SH-SY5Y (cell line): ENCODE data around the gene STK11.

Experiments used
- GATA2 ChIP-seq: IDR thresholded peaks from 2 replicates; pipeline ENCODE4 v1.6.1; 2011; ENCODE audit warnings: mild to moderate bottlenecking, low read depth, low read length
- GATA3 ChIP-seq: IDR thresholded peaks from 2 replicates; pipeline ENCODE4 v1.6.1; 2011; ENCODE audit warnings: low read depth, mild to moderate bottlenecking, low read length, moderate library complexity

DNA sequence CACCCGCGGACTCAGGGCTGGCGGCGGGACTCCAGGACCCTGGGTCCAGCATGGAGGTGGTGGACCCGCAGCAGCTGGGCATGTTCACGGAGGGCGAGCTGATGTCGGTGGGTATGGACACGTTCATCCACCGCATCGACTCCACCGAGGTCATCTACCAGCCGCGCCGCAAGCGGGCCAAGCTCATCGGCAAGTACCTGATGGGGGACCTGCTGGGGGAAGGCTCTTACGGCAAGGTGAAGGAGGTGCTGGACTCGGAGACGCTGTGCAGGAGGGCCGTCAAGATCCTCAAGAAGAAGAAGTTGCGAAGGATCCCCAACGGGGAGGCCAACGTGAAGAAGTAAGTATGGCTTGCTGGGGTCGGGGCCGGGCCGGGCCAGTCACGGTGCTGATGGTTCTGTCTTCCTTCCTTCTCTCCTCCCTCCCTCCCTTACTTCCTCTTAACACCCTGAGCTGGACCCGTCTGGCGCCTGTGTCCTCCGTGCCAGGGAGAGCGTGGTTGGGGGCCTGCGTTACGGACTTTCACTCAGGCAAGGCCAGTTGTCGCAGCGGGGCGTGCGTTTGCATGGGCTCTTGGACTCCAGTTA, 1.4 kb downstream of the STK11 start:
- TF ChIP-seq GATA3 (no peak), GATA2 (no peak)
